HUDEP-2 (cell line): Measurements from ENCODE around the gene CALR3.

ENCODE experiments used
- DNase-seq, 76 experiments: peaks; one replicate each; lab custom pipeline; 2025; ENCODE audit not compliant: unreplicated experiment in 76 of 76; lab: John Stamatoyannopoulos, UW

CALR3 gene

DNA sequence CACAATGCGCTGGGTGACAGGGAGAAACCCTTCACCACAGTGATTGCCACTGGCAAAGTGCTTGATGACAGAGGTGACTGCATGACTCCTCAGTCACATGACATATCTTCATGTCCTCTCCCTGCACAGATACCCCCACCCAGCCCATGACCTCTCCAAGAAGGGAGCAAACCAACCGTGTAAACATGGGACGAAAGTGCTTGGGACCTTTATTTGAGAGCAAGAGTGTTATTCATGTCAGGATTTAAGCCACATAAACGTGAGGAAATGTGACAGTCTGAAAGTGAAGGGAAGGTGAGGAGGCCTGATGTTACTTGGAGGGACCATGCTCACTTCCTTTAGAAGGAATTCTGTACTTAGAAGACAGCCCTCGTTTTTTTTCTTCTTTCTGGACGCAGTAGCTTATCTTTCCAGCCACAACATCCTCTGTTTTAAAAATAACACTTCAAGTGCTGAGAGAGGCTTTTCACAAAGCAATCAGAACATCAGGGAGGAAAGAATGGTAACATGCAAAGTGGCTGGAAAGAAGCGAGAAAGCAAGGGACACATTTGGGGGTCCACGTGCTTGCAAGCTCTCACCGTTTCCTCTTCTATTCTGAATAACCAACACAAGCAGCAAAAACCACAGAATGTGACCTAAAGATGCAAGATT is 59.8 kb downstream of the CALR3 start:
- no peak for DNase-seq

GRCh38 chr19:16435238-16435917 is 60.6 kb downstream of the CALR3 start:
- no peak for DNase-seq

DNA sequence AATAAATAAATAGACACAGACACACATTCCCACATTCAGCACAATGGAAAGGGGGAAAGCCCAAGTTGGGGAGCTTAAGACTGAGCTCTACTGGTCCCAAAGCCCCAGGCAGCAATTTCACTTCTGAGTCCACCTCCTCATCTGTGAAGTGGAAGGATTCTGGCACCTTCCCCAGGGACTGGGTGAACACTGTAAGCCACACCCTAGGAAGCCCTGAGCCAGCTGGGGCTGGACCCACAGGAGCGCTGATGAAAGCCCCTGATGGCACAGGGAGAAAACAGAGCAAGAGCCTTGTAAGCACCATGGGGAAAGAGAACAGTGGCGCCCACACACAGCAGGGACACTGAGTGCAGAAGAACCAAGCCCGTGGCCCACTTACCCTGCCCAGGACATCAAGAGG is 62.0 kb downstream of the CALR3 start:
- no peak for DNase-seq

- DNase-seq = no peak
Observed at GRCh38 chr19:16429759-16430091, 66.2 kb downstream of the CALR3 start.

DNA sequence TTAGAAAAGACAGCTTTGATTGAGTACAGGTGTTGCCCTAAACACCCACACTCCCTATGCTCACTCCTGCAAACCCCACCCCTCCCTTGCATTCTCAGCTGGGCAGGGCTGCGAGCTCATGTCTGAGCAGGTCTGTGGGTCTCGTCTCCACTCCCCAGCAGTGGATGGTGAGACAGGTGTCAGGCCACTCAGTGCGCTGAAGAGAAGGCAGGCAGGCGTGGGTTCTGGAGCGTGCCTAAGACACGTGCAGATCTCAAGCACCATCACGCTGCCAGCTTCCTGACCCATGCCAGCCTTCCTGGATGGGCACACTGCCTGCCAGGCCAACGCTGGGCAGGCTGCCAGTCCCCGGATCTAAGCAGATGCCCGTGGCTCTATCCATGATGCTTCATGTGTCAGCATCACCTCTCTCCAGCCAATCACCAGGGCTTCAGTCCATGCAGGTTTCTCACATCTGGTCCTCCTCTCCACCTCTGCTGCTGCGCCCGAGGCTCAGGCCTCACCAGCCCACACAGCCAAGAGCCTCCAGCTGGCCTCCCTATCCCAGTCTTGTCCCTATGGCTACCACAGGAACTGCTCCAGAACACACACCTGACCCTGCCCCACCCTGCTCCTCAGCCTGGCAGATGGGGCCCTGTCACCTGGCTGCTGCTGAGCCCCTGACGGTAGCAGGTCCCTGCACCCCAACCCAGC is 66.8 kb downstream of the CALR3 start:
- DNase-seq = no peak
